ENCODE measurements around the gene SRMS. TPM values are rescaled to one million over a fixed set of nuclear protein-coding genes. Genes with fewer than 3 reads are reported as not detected.

Gene SRMS
- total RNA-seq, 1 experiment from 2014 or later: 3.2 TPM

DNA sequence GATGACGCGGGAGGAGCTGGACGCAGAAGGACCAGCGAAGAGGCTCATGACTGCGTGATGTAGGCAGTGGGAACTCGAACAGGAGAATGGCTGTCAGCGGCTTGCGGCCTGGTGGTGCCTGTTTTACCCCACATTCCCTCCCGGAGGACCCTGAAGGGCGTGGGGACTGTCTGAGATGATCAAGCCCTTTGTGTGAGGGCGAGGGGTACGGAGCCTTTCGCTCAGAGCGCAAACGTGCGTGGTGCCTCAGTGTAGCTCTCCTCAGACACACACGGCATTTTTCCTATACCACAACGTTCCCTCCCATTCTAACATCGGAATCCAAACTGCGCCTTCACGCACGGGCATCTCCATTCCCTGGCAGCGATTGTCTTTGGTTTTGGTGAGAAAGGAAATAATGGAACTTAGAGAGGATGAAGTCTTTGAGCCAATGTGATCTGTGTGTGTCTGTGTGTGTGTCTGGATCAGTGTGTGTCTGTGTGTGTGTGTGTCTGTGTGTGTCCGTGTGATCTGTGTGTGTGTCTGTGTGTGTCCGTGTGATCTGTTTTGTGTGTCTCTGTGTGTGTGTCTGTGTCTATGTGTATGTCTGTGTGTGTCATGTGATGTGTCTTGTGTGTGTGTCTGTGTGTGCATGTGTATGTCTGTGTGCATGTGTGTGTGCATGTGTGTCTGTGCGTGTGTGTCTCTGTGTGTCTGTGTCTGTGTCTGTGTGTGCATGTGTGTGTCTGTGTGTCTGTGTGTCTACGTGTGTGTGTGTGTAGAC is 15.7 kb downstream of the SRMS start:
- ATAC-seq (no peak), DNase-seq (ENCODE audit: low read depth, low spot score) (no peak)
- H3K27me3 ChIP-seq (ENCODE audit: insufficient read depth, low read length): no peaks in the 10 kb centered on the region
- intact Hi-C loops (cut with micrococcal nuclease): loop anchor here (10.0 kb wide), 1 partner anchor 97 kb away; no protein-coding TSS in a partner anchor
- CTCF ChIA-PET: interaction anchor here (0.7 to 1.6 kb wide), 2 partner anchors 11 to 448 kb away, joined by 3 read pairs; no protein-coding TSS in a partner anchor
- RAD21 ChIA-PET (ENCODE audit: low non-redundant PET in 1 of 2, low total read pairs in 2 of 2, uncharacterized antibody in 2 of 2, unreplicated experiment in 2 of 2): no interaction called here
- H2AFZ ChIP-seq (ENCODE audit: low read depth, low read length, poor library complexity, severe bottlenecking): no peak overlapping the region
- H4K20me1 ChIP-seq (ENCODE audit: insufficient read depth): no peaks in the 10 kb centered on the region
- H3K9ac ChIP-seq (ENCODE audit: low read length): no peak overlapping the region
- H3K79me2 ChIP-seq (ENCODE audit: insufficient read depth, low read length): no peaks in the 10 kb centered on the region
- BruUV-seq (replicated peaks): no TSS peak
- H3K27ac ChIP-seq (ENCODE audit: low read depth, low read length): no peak overlapping the region
- H3K4me1 ChIP-seq (ENCODE audit: control insufficient read depth in 1 of 2, insufficient read depth in 2 of 2, low read length in 2 of 2): peaks cover 23 to 32% of the 10 kb centered on the region in 2 experiments
- no peaks in the 10 kb centered on the region for H3K36me3 ChIP-seq (ENCODE audit: control insufficient read depth in 1 of 2, insufficient read depth in 2 of 2, low read length in 2 of 2)
- POLR2A ChIA-PET: interaction anchor here (2.4 kb wide), 1 partner anchor 11 kb away, joined by 7 read pairs; the partner anchor contains the start of gene PPDPF
- H3K4me2 ChIP-seq (ENCODE audit: low read length): no peak overlapping the region
- no peaks in the 10 kb centered on the region for H3K9me2 ChIP-seq (ENCODE audit: insufficient read depth)
- H3K4me3 ChIP-seq (replicated peaks in 1 of 2; ENCODE audit: low read depth in 1 of 2, low read length in 2 of 2): no peak overlapping the region
- H3K9me3 ChIP-seq (ENCODE audit: control insufficient read depth in 1 of 2, insufficient read depth in 1 of 2, low read depth in 1 of 2, low read length in 2 of 2): no peaks in the 10 kb centered on the region
- TF ChIP-seq RAD21 (IDR thresholded peaks at IDR 0.05; ENCODE audit: low read depth): no peak
- no peak for TF ChIP-seq SRF (IDR thresholded peaks at IDR 0.05; ENCODE audit: low read depth)
- TF ChIP-seq FOSL1 (IDR thresholded peaks at IDR 0.05; ENCODE audit: low read depth): no peak
- no peak for TF ChIP-seq ELF1 (IDR thresholded peaks at IDR 0.05; ENCODE audit: borderline replicate concordance, low read depth)
- TF ChIP-seq, protein P1, sequence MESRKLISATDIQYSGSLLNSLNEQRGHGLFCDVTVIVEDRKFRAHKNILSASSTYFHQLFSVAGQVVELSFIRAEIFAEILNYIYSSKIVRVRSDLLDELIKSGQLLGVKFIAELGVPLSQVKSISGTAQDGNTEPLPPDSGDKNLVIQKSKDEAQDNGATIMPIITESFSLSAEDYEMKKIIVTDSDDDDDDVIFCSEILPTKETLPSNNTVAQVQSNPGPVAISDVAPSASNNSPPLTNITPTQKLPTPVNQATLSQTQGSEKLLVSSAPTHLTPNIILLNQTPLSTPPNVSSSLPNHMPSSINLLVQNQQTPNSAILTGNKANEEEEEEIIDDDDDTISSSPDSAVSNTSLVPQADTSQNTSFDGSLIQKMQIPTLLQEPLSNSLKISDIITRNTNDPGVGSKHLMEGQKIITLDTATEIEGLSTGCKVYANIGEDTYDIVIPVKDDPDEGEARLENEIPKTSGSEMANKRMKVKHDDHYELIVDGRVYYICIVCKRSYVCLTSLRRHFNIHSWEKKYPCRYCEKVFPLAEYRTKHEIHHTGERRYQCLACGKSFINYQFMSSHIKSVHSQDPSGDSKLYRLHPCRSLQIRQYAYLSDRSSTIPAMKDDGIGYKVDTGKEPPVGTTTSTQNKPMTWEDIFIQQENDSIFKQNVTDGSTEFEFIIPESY (IDR thresholded peaks at IDR 0.05; ENCODE audit: extremely low read depth, insufficient replicate concordance, low read length): no peak
- no peak for TF ChIP-seq JUND (IDR thresholded peaks at IDR 0.05)
- TF ChIP-seq ZNF274 (IDR thresholded peaks at IDR 0.05; ENCODE audit: low read depth, low read length): no peak
- TF ChIP-seq POLR2A (IDR thresholded peaks at IDR 0.05; ENCODE audit: borderline replicate concordance, extremely low read depth, insufficient read depth, insufficient read length): no peak
- no peak for TF ChIP-seq POLR2AphosphoS5 (IDR thresholded peaks at IDR 0.05; ENCODE audit: low read depth, low read length)
- TF ChIP-seq, protein P2, sequence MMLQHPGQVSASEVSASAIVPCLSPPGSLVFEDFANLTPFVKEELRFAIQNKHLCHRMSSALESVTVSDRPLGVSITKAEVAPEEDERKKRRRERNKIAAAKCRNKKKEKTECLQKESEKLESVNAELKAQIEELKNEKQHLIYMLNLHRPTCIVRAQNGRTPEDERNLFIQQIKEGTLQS (IDR thresholded peaks at IDR 0.05): no peak
- TF ChIP-seq EZH2 (IDR thresholded peaks at IDR 0.05): no peak
- TF ChIP-seq YY1 (IDR thresholded peaks at IDR 0.05; ENCODE audit: extremely low read depth, insufficient replicate concordance, low read depth, low read length): no peak
- TF ChIP-seq EGR1 (IDR thresholded peaks at IDR 0.05; ENCODE audit: low read depth): no peak
- TF ChIP-seq, protein P3, sequence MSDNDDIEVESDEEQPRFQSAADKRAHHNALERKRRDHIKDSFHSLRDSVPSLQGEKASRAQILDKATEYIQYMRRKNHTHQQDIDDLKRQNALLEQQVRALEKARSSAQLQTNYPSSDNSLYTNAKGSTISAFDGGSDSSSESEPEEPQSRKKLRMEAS (IDR thresholded peaks at IDR 0.05): no peak
- TF ChIP-seq, protein P4, sequence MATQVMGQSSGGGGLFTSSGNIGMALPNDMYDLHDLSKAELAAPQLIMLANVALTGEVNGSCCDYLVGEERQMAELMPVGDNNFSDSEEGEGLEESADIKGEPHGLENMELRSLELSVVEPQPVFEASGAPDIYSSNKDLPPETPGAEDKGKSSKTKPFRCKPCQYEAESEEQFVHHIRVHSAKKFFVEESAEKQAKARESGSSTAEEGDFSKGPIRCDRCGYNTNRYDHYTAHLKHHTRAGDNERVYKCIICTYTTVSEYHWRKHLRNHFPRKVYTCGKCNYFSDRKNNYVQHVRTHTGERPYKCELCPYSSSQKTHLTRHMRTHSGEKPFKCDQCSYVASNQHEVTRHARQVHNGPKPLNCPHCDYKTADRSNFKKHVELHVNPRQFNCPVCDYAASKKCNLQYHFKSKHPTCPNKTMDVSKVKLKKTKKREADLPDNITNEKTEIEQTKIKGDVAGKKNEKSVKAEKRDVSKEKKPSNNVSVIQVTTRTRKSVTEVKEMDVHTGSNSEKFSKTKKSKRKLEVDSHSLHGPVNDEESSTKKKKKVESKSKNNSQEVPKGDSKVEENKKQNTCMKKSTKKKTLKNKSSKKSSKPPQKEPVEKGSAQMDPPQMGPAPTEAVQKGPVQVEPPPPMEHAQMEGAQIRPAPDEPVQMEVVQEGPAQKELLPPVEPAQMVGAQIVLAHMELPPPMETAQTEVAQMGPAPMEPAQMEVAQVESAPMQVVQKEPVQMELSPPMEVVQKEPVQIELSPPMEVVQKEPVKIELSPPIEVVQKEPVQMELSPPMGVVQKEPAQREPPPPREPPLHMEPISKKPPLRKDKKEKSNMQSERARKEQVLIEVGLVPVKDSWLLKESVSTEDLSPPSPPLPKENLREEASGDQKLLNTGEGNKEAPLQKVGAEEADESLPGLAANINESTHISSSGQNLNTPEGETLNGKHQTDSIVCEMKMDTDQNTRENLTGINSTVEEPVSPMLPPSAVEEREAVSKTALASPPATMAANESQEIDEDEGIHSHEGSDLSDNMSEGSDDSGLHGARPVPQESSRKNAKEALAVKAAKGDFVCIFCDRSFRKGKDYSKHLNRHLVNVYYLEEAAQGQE (IDR thresholded peaks at IDR 0.05; ENCODE audit: low read depth): no peak
- no peak for TF ChIP-seq SP1 (IDR thresholded peaks at IDR 0.05; ENCODE audit: low read depth)
- no peak for TF ChIP-seq TCF7L2 (IDR thresholded peaks at IDR 0.05; ENCODE audit: borderline replicate concordance, extremely low read depth, insufficient read depth, insufficient read length)
- no peak for TF ChIP-seq SIN3A (IDR thresholded peaks at IDR 0.05; ENCODE audit: low read depth)
- TF ChIP-seq, protein P5, sequence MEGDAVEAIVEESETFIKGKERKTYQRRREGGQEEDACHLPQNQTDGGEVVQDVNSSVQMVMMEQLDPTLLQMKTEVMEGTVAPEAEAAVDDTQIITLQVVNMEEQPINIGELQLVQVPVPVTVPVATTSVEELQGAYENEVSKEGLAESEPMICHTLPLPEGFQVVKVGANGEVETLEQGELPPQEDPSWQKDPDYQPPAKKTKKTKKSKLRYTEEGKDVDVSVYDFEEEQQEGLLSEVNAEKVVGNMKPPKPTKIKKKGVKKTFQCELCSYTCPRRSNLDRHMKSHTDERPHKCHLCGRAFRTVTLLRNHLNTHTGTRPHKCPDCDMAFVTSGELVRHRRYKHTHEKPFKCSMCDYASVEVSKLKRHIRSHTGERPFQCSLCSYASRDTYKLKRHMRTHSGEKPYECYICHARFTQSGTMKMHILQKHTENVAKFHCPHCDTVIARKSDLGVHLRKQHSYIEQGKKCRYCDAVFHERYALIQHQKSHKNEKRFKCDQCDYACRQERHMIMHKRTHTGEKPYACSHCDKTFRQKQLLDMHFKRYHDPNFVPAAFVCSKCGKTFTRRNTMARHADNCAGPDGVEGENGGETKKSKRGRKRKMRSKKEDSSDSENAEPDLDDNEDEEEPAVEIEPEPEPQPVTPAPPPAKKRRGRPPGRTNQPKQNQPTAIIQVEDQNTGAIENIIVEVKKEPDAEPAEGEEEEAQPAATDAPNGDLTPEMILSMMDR (IDR thresholded peaks at IDR 0.05 in 2 of 3, conservative IDR thresholded peaks at IDR 0.05 in 1 of 3; ENCODE audit: borderline replicate concordance in 1 of 3, insufficient read depth in 1 of 3, low read depth in 2 of 3, low read length in 2 of 3): no peak
